HUES6 (cell line): ENCODE data around the gene XRCC6.
"Not testable (repeated sequence)": the region's sequence is repeated elsewhere in the genome, so short reads cannot be mapped to it uniquely, and the experiment has no call there.

Experiments used
- H3K27ac ChIP-seq: 2 replicates; pipeline ENCODE4 v1.7.0; 2013; ENCODE audit warnings: low read depth, mild to moderate bottlenecking, low read length, inconsistent platforms
- H3K27me3 ChIP-seq: 2 replicates; pipeline ENCODE4 v1.6.1; 2013; ENCODE audit warnings: low read length; ENCODE audit not compliant: control insufficient read depth, insufficient read depth
- H3K36me3 ChIP-seq: 2 replicates; pipeline ENCODE4 v1.6.1; 2013; ENCODE audit warnings: low read length; ENCODE audit not compliant: control insufficient read depth, insufficient read depth
- H3K4me1 ChIP-seq: 2 replicates; pipeline ENCODE4 v1.6.1; 2013; ENCODE audit warnings: low read length; ENCODE audit not compliant: control insufficient read depth, insufficient read depth
- H3K4me3 ChIP-seq: 2 replicates; pipeline ENCODE4 v1.5.1; 2013; ENCODE audit warnings: low read depth, low read length
- H3K9ac ChIP-seq: one replicate; pipeline ENCODE4 v1.6.1; 2013; ENCODE audit warnings: mild to moderate bottlenecking, low read length
- H3K9me3 ChIP-seq: 2 replicates; pipeline ENCODE4 v1.6.1; 2013; ENCODE audit warnings: low read depth, low read length; ENCODE audit not compliant: control insufficient read depth, insufficient read depth

The XRCC6 gene

DNA sequence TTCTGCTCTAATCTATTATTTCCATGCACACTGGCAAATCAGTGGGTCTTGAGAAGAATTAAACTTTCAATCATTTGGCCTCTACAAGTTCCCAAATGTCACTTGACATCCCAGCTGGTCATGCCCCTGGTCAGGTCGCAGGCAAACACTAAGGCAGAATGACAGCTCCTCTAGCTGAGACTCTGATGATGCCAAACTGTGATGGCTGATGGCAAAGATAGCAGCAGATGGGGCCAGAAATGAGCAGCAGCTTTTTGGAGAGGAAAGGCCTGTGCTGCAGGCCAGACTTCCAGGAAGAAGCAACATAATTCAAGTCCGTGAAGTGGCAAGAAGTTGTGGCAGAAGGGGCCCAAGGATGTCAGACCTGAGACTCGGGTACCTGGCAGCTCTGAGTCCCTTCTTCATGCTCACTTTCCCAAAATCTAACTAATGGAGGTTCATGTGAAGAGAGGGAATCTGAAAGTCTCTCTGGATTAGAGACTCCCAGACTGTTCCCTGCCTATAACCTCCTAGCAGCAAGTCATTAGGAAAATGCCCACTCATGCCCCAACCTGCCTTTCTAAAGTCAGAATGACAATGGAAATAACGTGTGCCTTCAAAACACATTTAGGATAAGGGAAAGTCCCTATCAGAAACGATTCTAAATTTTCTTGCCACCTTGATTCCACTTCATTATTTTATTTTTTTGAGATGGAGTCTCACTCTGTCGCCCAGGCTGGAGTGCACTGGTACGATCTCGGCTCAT lies 22.0 kb upstream of the XRCC6 start:
- H3K9ac ChIP-seq = no peak overlapping the region
- no peaks in the 10 kb centered on the region for H3K9me3 ChIP-seq
- no peak overlapping the region for H3K4me3 ChIP-seq
- no peaks in the 10 kb centered on the region for H3K27me3 ChIP-seq
- no peaks in the 10 kb centered on the region for H3K4me1 ChIP-seq
- no peak overlapping the region for H3K27ac ChIP-seq
- H3K36me3 ChIP-seq = peaks cover 39% of the 10 kb centered on the region

DNA sequence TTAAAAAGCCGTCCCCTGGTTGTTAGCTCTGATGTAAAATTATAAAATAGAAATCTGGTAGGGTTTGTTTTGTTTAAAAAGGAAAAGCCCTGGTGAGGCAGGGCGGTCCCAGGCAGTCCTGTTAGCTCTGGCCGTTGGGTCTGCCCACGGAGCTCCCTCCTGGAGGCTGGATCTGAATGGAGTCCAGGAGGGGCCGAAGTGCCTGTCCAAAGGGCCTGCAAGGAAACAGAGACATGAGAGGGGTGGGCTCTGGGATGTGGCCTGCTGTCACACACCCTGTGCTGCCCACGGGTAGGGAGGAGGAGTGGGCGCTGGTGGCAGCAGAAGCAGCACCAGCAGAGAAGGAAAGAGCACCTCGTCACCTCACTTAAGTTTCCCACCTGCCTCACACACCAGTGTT lies 20.1 kb upstream of the XRCC6 start:
- H3K27me3 ChIP-seq = no peaks in the 10 kb centered on the region
- no peaks in the 10 kb centered on the region for H3K9me3 ChIP-seq
- H3K4me1 ChIP-seq = no peaks in the 10 kb centered on the region
- no peak overlapping the region for H3K9ac ChIP-seq
- peaks cover 50% of the 10 kb centered on the region for H3K36me3 ChIP-seq
- no peak overlapping the region for H3K4me3 ChIP-seq
- H3K27ac ChIP-seq = no peak overlapping the region

DNA sequence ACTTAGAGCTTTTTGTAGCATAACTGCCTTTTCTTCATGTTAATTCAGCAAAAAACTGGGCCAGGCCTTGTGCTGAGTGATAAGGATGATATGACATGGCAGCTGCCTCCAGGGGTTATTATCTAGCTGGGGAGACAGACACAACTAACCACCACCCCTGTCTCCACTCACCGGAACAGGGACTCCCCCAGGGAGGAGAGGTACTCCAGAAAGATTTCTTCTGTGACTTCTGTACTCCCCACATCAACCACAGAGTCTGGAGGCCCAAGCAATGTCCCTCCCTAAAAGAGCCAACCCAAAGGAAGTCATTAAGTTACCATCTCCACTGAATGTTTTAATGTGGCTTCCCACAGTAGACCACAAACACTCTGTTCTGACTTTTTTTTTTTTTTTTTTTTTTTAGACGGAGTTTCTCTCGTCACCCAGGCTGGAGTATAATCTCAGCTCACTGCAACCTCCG lies 17.2 kb upstream of the XRCC6 start:
- H3K9ac ChIP-seq = no peak overlapping the region
- no peaks in the 10 kb centered on the region for H3K4me1 ChIP-seq
- H3K9me3 ChIP-seq = no peaks in the 10 kb centered on the region
- H3K36me3 ChIP-seq = peaks cover 71% of the 10 kb centered on the region
- H3K27ac ChIP-seq = no peak overlapping the region
- no peaks in the 10 kb centered on the region for H3K27me3 ChIP-seq
- H3K4me3 ChIP-seq = no peak overlapping the region

DNA sequence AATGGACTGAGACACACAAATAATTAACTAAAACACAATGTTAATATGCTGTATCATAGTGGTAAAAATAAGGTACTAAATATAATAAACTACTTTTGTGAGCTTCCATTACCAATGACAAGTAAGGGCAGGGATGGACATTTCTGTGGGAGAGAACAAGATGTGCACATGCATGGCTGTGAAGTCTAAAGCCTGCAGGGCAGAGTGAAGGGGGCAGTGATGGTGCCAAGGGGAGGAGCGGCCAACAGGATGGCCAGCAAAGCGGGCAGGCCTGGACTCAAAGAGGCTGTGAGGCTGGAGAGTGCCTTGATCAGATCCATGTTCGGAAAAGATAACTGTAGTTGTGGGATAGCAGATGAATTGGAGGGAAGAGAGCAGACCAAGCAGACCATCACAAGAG lies 12.7 kb upstream of the XRCC6 start:
- no peak overlapping the region for H3K27ac ChIP-seq
- H3K9me3 ChIP-seq = no peaks in the 10 kb centered on the region
- H3K4me3 ChIP-seq = no peak overlapping the region
- no peak overlapping the region for H3K9ac ChIP-seq
- no peaks in the 10 kb centered on the region for H3K4me1 ChIP-seq
- H3K27me3 ChIP-seq = no peaks in the 10 kb centered on the region
- H3K36me3 ChIP-seq = peaks cover 39% of the 10 kb centered on the region

DNA sequence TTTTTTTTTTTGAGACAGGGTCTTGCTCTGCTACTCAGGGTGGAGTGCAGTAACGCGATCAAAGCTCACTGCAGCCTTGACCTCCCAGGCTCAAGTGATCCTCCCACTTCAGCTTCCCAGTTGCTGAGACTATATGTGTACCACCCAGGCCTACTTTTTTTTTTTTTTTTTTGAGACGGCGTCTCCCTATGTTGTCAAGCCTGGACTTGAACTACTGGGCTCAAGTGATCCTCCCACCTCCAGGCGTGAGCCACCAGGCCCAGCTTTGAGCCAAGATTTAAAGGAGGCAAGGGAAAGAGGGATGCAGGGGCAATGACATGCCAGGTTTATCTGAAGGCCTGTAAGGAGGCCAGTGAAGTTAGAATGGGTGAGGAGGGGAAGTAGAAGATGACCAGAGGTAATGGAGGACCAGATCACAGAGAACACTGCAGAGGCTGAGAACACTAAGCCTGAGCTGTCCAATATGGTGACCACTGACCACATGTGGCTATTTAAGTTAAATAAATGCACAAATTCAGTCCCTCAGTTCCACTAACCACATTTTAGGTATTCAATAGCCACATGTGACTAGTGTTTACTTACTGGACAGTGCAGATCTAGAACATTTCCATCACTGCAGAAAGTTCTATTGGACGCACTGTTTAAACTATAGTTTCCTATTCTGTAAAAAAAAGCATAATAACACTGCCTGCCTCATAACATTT lies 8.3 kb upstream of the XRCC6 start:
- Histone ChIP-seq H3K36me3 (peaks cover 8% of the 10 kb centered on the region; the same call in 1 of the 2 replicates), H3K27me3 (no peaks in the 10 kb centered on the region), H3K9ac (no peak overlapping the region), H3K4me1 (no peaks in the 10 kb centered on the region), H3K9me3 (no peaks in the 10 kb centered on the region), H3K27ac (peak overlapping the region; percentile 28; the same call in 1 of the 2 replicates), H3K4me3 (no peak overlapping the region)

DNA sequence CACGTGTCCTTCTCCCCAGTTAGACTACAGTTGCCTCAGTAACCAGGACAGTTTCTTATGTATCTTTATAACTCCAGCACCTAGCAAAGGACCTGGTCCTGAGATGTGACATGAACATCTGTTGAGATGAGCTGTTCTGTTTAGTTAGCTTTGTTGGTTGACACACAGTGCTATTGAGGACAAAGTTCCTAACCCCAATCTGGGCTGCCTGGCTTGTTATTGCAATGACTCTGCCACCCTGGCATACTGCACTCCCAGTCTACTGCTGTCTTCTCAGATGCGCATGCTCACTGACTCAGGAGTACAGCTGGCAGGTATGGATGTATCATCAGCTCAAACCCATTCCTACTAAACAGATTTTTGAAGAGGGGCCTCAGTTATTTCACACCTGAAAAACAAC lies 7.6 kb upstream of the XRCC6 start:
- H3K4me3 ChIP-seq = no peak overlapping the region
- H3K36me3 ChIP-seq = peaks cover 5% of the 10 kb centered on the region; the same call in 1 of the 2 replicates
- H3K4me1 ChIP-seq = no peaks in the 10 kb centered on the region
- H3K27me3 ChIP-seq = no peaks in the 10 kb centered on the region
- no peaks in the 10 kb centered on the region for H3K9me3 ChIP-seq
- H3K27ac ChIP-seq = no peak overlapping the region
- H3K9ac ChIP-seq = no peak overlapping the region

DNA sequence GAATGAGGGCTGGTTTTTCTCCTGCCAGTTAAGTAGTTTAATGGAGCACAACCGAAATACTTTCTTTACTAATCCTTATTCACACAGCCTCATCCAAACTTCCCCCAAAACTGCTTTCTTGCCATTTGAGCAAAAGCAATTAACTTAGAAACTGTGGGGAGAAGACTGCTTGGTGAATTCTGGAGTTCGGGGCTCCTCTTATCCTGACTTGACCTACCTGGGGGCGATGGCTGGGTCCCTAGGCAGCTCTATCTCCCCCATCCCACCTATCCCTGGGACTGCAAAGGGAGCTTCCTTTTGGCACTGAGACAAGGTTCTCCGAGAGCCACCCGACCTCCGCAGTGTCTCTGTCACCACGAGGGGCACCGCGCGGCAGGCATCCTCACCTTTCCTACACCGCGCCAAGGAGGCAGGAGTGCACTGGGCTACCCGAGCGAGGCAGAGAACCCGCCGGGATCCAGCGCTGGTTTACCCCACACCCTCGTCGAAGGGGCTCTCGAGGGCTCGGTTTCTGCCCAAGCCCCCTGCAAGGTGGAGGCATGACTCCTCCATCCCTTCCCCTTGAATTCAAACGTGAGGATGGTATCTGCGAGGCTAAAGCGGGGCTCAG lies 1.0 kb upstream of the XRCC6 start:
- H3K9me3 ChIP-seq = no peaks in the 10 kb centered on the region
- peak overlapping the region; percentile 85 for H3K4me3 ChIP-seq
- peaks cover 14% of the 10 kb centered on the region; the same call in 1 of the 2 replicates for H3K4me1 ChIP-seq
- H3K9ac ChIP-seq = peak overlapping the region; percentile 78
- H3K36me3 ChIP-seq = peaks cover 25% of the 10 kb centered on the region
- H3K27me3 ChIP-seq = no peaks in the 10 kb centered on the region
- H3K27ac ChIP-seq = peak overlapping the region; percentile 53; the same call in 1 of the 2 replicates

DNA sequence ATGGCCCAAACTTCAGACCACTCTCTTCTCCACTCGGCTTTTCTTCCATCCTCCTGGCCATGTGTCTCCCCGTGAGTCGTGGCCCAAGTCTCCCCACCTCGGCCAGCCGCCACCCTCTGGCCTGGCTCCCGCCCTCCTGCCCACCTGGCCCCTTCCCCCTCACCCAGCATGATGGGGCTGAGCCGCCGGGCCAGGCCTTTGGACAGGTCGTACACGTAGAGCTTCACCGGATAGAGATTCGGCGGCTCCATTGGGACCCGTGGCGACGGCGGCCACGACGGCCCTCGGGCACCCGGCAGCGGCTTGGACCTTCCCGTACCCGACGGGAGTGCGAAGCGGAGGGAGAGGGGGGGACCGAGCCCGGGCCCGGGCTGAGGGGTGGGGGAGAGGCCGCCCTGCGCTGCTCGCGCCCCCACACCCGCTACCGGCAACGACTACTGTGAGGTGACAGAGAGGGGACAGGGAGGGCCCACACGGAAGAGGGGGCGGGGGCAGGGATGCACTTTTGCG lies 451 bp upstream of the XRCC6 start, which contains the start of gene DESI1:
TSS of gene DESI1 (minus strand) at position 455 of the 510 bp plus-strand sequence. CDS start at position 251, 204 bp downstream.
- peak within 1 kb of the TSS; percentile 98 for H3K27ac ChIP-seq
- H3K4me1 ChIP-seq = peaks cover 14% of the 10 kb centered on the region; the same call in 1 of the 2 replicates
- no peaks in the 10 kb centered on the region for H3K27me3 ChIP-seq
- peak within 1 kb of the TSS; percentile 96 for H3K9ac ChIP-seq
- H3K9me3 ChIP-seq = no peaks in the 10 kb centered on the region
- peak within 1 kb of the TSS; percentile 85 for H3K4me3 ChIP-seq
- peaks cover 30% of the 10 kb centered on the region for H3K36me3 ChIP-seq

DNA sequence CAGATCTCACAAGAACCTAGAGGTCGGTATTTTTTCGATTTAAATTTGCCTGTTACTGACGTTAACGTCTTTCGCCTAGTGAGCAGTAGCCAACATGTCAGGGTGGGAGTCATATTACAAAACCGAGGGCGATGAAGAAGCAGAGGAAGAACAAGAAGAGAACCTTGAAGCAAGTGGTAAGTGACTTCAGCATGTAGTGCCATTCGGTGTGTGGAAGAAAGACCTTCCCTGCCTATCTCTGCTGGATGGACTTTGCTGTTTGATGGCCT lies 750 bp downstream of the XRCC6 start:
- Histone ChIP-seq H3K9ac (peak overlapping the region; percentile 96), H3K27ac (peak overlapping the region; percentile 98), H3K4me1 (peaks cover 14% of the 10 kb centered on the region; the same call in 1 of the 2 replicates), H3K36me3 (peaks cover 41% of the 10 kb centered on the region), H3K9me3 (no peaks in the 10 kb centered on the region), H3K27me3 (no peaks in the 10 kb centered on the region), H3K4me3 (peak overlapping the region; percentile 85)

DNA sequence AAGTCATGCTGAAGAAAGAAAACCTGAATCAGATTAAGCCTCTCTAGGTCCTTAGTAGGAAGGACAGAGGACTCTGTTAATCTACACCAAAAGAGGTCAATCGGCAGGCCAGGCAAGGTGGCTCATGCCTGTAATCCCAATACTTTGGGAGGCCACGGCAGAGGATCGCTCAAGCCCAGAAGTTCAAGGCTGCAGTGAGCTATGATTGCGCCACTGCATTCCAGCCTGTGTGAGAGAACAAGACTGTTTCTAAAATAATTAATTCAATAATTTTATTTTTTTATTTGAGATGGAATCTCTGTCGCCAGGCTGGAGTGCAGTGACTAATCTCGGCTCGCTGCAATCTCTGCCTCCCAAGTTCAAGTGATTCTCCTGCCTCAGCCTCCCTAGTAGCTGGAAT lies 4.5 kb downstream of the XRCC6 start:
- Histone ChIP-seq H3K9ac (no peak overlapping the region), H3K27ac (no peak overlapping the region), H3K27me3 (no peaks in the 10 kb centered on the region), H3K4me1 (peaks cover 7% of the 10 kb centered on the region; the same call in 1 of the 2 replicates), H3K9me3 (peaks cover 7% of the 10 kb centered on the region; the same call in 1 of the 2 replicates), H3K4me3 (no peak overlapping the region), H3K36me3 (peaks cover 77% of the 10 kb centered on the region)

DNA sequence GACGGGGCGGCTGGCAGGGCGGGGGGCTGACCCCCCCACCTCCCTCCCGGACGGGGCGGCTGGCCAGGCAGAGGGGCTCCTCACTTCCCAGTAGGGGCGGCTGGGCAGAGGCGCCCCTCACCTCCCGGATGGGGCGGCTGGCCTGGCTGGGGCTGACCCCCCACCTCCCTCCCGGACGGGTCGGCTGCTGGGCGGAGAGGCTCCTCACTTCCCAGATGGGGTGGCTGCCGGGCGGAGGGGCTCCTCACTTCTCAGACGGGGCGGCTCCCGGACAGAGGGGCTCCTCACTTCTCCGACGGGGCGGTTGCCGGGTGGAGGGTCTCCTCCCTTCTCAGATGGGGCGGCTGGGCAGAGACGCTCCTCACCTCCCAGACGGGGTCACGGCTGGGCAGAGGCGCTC lies 10.0 kb downstream of the XRCC6 start:
- H3K27me3 ChIP-seq, H3K9ac ChIP-seq, H3K9me3 ChIP-seq, H3K27ac ChIP-seq, H3K4me1 ChIP-seq, H3K4me3 ChIP-seq: not testable (repeated sequence)
- H3K36me3 ChIP-seq = peaks cover 87% of the 10 kb centered on the region
